ENCODE measurements around the gene BORCS8. TPM values are rescaled to one million over a fixed set of nuclear protein-coding genes. Genes with fewer than 3 reads are reported as not detected.
"Not testable (repeated sequence)": the region's sequence is repeated elsewhere in the genome, so short reads cannot be mapped to it uniquely, and the experiment has no call there.

BORCS8 gene
- polyA plus RNA-seq, 3 donors from 2014 or later = 20.3 to 29.6 (median 26.9) TPM

GRCh38 chr19:19162495-19162894 is 29.5 kb downstream of the BORCS8 start:
- no peak for DNase-seq
- Mint-ChIP-seq H3K4me3 (no peak overlapping the region), H3K4me1 (peaks cover 0 to 6% of the 10 kb centered on the region in 2 donors), H3K36me3 (peaks cover 0 to 4% (median 0%) of the 10 kb centered on the region in 3 donors), H3K9me3 (no peaks in the 10 kb centered on the region), H3K27me3 (ENCODE audit: low read depth in 3 of 3) (peaks cover 0 to 2% (median 0%) of the 10 kb centered on the region in 3 donors), H3K27ac (no peak overlapping the region)

GRCh38 chr19:19160461-19161035 is 31.4 kb downstream of the BORCS8 start:
- peaks cover 0 to 2% (median 0%) of the 10 kb centered on the region in 3 donors for H3K27me3 Mint-ChIP-seq (ENCODE audit: low read depth in 3 of 3)

GRCh38 chr19:19159534-19159933 is 32.4 kb downstream of the BORCS8 start:
- H3K9me3 Mint-ChIP-seq = no peaks in the 10 kb centered on the region
- no peak overlapping the region for H3K4me3 Mint-ChIP-seq
- H3K27ac Mint-ChIP-seq = no peak overlapping the region
- DNase-seq = no peak
- H3K36me3 Mint-ChIP-seq = peaks cover 4 to 22% (median 10%) of the 10 kb centered on the region in 3 donors
- H3K4me1 Mint-ChIP-seq = peaks cover 0 to 6% of the 10 kb centered on the region in 2 donors
- H3K27me3 Mint-ChIP-seq (ENCODE audit: low read depth in 3 of 3) = peaks cover 0 to 4% (median 0%) of the 10 kb centered on the region in 3 donors

More at GRCh38 chr19:19160461-19161035, 31.4 kb downstream of the BORCS8 start:
- H3K4me3 Mint-ChIP-seq = no peak overlapping the region
- peaks cover 4 to 15% (median 5%) of the 10 kb centered on the region in 3 donors for H3K36me3 Mint-ChIP-seq
- DNase-seq = no peak
- H3K4me1 Mint-ChIP-seq = peaks cover 0 to 6% of the 10 kb centered on the region in 2 donors
- no peak overlapping the region for H3K27ac Mint-ChIP-seq
- H3K9me3 Mint-ChIP-seq = no peaks in the 10 kb centered on the region

GRCh38 chr19:19157808-19158207 is 34.1 kb downstream of the BORCS8 start:
- Mint-ChIP-seq H3K4me3 (no peak overlapping the region), H3K9me3 (no peaks in the 10 kb centered on the region), H3K36me3 (peaks cover 4 to 24% (median 10%) of the 10 kb centered on the region in 3 donors), H3K4me1 (peaks cover 0 to 6% of the 10 kb centered on the region in 2 donors), H3K27me3 (ENCODE audit: low read depth in 3 of 3) (peaks cover 0 to 4% (median 0%) of the 10 kb centered on the region in 3 donors), H3K27ac (no peak overlapping the region)
- no peak for DNase-seq

- H3K4me3 Mint-ChIP-seq = no peak overlapping the region
- peak overlapping the region in 1 of 6 donors; percentile 48 for H3K27ac Mint-ChIP-seq
- H3K4me1 Mint-ChIP-seq = no peaks in the 10 kb centered on the region
- peaks cover 0 to 4% (median 0%) of the 10 kb centered on the region in 3 donors for H3K27me3 Mint-ChIP-seq (ENCODE audit: low read depth in 3 of 3)
- H3K9me3 Mint-ChIP-seq = no peaks in the 10 kb centered on the region
- DNase-seq = no peak
- H3K36me3 Mint-ChIP-seq = peaks cover 4 to 20% (median 10%) of the 10 kb centered on the region in 3 donors
Measured at GRCh38 chr19:19155495-19156219, 36.3 kb downstream of the BORCS8 start.

- Mint-ChIP-seq H3K27me3 (ENCODE audit: low read depth in 3 of 3) (peaks cover 0 to 4% (median 0%) of the 10 kb centered on the region in 3 donors), H3K4me3 (no peak overlapping the region), H3K4me1 (no peaks in the 10 kb centered on the region), H3K9me3 (no peaks in the 10 kb centered on the region), H3K36me3 (peaks cover 4 to 20% (median 10%) of the 10 kb centered on the region in 3 donors), H3K27ac (peak overlapping the region in 1 of 6 donors; percentile 27)
- no peak for DNase-seq
Measured at GRCh38 chr19:19154768-19155494, 37.0 kb downstream of the BORCS8 start.

GRCh38 chr19:19152668-19153384 is 39.1 kb downstream of the BORCS8 start:
- no peak overlapping the region for H3K27ac Mint-ChIP-seq
- no peak overlapping the region for H3K4me3 Mint-ChIP-seq
- H3K27me3 Mint-ChIP-seq (ENCODE audit: low read depth in 3 of 3) = peaks cover 0 to 1% (median 0%) of the 10 kb centered on the region in 3 donors
- H3K4me1 Mint-ChIP-seq = no peaks in the 10 kb centered on the region
- no peaks in the 10 kb centered on the region for H3K9me3 Mint-ChIP-seq
- DNase-seq = no peak
- H3K36me3 Mint-ChIP-seq = peaks cover 10 to 20% (median 10%) of the 10 kb centered on the region in 3 donors

GRCh38 chr19:19151418-19151817 is 40.5 kb downstream of the BORCS8 start:
- DNase-seq = no peak
- H3K4me1 Mint-ChIP-seq = no peaks in the 10 kb centered on the region
- peaks cover 6 to 14% (median 10%) of the 10 kb centered on the region in 3 donors for H3K36me3 Mint-ChIP-seq
- no peak overlapping the region for H3K27ac Mint-ChIP-seq
- H3K27me3 Mint-ChIP-seq (ENCODE audit: low read depth in 3 of 3) = peaks cover 0 to 1% (median 0%) of the 10 kb centered on the region in 3 donors
- H3K9me3 Mint-ChIP-seq = no peaks in the 10 kb centered on the region
- no peak overlapping the region for H3K4me3 Mint-ChIP-seq

- Mint-ChIP-seq H3K4me1 (no peaks in the 10 kb centered on the region), H3K27me3 (ENCODE audit: low read depth in 3 of 3) (peaks cover 0 to 2% (median 0%) of the 10 kb centered on the region in 3 donors), H3K9me3 (no peaks in the 10 kb centered on the region), H3K27ac (no peak overlapping the region), H3K4me3 (no peak overlapping the region), H3K36me3 (peaks cover 0 to 6% (median under 1%) of the 10 kb centered on the region in 3 donors)
- no peak for DNase-seq
Measured at GRCh38 chr19:19149435-19149834, 42.5 kb downstream of the BORCS8 start.

- H3K36me3 Mint-ChIP-seq; H3K27ac Mint-ChIP-seq; DNase-seq; H3K4me3 Mint-ChIP-seq; H3K27me3 Mint-ChIP-seq (ENCODE audit: low read depth in 3 of 3); H3K9me3 Mint-ChIP-seq; H3K4me1 Mint-ChIP-seq: not testable (repeated sequence)
Measured at GRCh38 chr19:19148504-19148903, 43.4 kb downstream of the BORCS8 start.

GRCh38 chr19:19147344-19147743 is 44.6 kb downstream of the BORCS8 start:
- Mint-ChIP-seq H3K4me3 (no peak overlapping the region), H3K9me3 (no peaks in the 10 kb centered on the region), H3K27me3 (ENCODE audit: low read depth in 3 of 3) (peaks cover 0 to 2% (median 0%) of the 10 kb centered on the region in 3 donors), H3K27ac (no peak overlapping the region), H3K36me3 (peaks cover 0 to 6% (median 0%) of the 10 kb centered on the region in 3 donors), H3K4me1 (no peaks in the 10 kb centered on the region)
- DNase-seq = no peak

- DNase-seq = no peak
- Mint-ChIP-seq H3K27me3 (ENCODE audit: low read depth in 3 of 3) (peaks cover 0 to 2% (median 0%) of the 10 kb centered on the region in 3 donors), H3K9me3 (no peaks in the 10 kb centered on the region), H3K4me1 (no peaks in the 10 kb centered on the region), H3K27ac (no peak overlapping the region), H3K4me3 (no peak overlapping the region), H3K36me3 (peaks cover 0 to 6% (median 0%) of the 10 kb centered on the region in 3 donors)
Measured at GRCh38 chr19:19146865-19147264, 45.1 kb downstream of the BORCS8 start.
